SK-N-MC (cell line): Measurements from ENCODE around the gene CCL20.

Experiments
- EZH2 ChIP-seq: fragments of 200-600 bp; sonication (generic); IDR thresholded peaks from one replicate; pipeline ENCODE4 v1.6.1; 2017; ENCODE audit warnings: antibody characterized with exemption
- POLR2AphosphoS5 ChIP-seq: IDR thresholded peaks from 2 replicates; pipeline ENCODE4 v1.6.1; 2012; ENCODE audit warnings: mild to moderate bottlenecking, low read depth, low read length, borderline replicate concordance

- TF ChIP-seq POLR2AphosphoS5 = no peak
- TF ChIP-seq EZH2 = no peak
Observed at GRCh38 chr2:227823922-227824321, 10.3 kb downstream of the CCL20 start.
